ENCODE data around the gene TIMM22.
A peak's percentile ranks its signal among the peaks of the same experiment; 100 is the strongest.
"Not testable (repeated sequence)": the region's sequence is repeated elsewhere in the genome, so short reads cannot be mapped to it uniquely, and the experiment has no call there.

The TIMM22 gene

DNA sequence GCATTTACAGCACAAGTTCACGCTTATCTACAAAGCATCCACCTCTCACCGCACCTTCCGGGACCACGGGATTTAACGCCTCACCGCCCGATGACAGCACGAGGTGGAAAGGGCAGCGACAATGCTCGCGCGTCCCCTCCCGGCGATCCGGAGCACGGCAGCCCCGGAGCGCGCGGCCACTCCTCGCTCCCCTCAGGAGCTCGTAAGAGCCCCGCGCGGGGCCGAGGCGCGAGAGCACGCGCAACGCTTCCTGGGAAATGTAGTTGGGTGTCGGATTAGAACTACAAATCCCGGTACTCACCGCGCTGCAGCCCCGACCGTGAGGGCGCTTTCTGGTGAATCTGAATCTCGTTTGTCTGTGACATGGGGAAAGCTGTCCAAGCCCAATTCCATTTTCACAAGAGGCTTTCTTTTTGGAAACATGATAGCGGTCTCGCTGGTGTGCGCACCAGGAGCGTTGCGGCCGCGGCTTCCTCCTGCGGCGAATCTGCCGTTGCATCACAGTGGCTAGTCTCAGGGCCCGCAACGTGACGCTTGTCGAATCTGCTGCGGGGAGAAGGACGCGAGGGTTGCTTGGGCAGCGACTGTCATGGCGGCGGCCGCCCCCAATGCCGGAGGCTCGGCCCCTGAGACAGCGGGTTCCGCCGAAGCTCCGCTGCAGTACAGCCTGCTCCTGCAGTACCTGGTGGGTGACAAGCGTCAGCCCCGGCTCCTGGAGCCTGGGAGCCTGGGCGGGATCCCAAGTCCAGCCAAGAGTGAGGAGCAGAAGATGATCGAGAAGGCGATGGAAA lies at the start of gene TIMM22:
TIMM22 (plus strand) TSS at position 576 of the 791 bp plus-strand sequence; CDS start at position 590, 14 bp downstream.
- peak; percentile 94 for DNase-seq

DNA sequence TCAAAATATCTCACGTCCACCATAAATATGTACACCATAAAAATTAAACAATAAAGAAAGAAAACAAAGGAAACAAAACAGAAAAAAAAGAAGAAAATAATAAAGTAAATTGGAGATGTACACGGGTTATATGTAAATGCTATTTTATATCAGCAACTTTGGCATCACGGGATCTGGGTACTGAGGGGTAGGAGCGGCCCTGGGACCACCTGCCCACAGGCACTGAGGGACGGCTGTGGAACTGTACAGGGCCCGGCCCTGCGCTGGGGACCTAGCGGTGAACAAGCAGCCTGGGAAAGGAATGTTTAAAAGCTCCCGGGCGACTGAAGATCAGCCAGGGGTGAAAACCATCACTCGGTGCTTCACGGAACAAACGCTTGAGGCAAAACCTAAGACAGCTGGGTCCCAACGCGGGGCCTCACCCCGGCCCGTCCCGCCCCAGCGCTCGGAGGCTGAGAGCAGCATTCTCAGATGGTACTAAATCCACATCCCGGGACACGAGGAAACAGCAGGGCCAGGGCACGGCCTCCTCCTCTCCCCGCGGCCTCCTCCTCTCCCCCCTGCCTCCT lies 48.6 kb upstream of the TIMM22 start:
- no peak for DNase-seq

GRCh38 chr17:949623-950303 lies 47.2 kb upstream of the TIMM22 start:
- DNase-seq = no peak

- no peak for DNase-seq
Observed at GRCh38 chr17:951325-952132, 45.4 kb upstream of the TIMM22 start.

DNA sequence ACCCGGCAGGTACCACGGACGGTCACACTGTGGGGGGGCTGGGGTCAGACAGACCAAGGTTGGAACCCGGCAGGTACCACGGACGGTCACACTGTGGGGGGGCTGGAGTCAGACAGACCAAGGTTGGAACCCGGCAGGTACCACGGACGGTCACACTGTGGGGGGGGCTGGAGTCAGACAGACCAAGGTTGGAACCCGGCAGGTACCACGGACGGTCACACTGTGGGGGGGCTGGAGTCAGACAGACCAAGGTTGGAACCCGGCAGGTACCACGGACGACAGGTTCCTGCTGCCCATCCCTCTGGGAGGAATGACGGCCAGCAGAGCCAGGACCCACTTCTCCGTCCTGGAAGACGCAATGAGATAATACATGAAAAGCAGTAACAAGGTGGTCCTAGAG lies 44.3 kb upstream of the TIMM22 start:
- DNase-seq = not testable (repeated sequence)

- DNase-seq = no peak
Observed at GRCh38 chr17:953767-954166, 43.2 kb upstream of the TIMM22 start.

- no peak for DNase-seq
Observed at GRCh38 chr17:954431-955164, 42.3 kb upstream of the TIMM22 start.

DNA sequence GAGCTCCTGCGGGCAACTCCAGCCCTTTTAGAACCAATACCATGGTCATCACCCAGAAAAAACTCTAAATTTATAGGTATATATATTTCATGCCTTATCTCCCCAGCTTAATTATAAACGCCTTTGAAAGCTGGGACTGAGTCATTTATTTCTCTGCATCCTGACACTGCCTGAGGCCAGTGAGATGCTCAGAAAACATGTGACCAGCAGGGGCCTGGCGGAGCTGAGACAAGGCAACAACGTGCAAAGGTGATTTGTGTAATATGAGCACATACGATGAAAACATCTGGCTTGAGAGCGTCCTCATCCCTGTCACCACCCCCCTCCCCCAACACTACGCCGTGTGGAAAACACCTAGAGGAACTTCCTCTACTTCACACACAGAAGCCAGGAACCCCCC lies 40.0 kb upstream of the TIMM22 start:
- DNase-seq = no peak

GRCh38 chr17:957856-958421 lies 39.0 kb upstream of the TIMM22 start:
- no peak for DNase-seq

- DNase-seq = no peak
Observed at GRCh38 chr17:958712-959451, 38.0 kb upstream of the TIMM22 start.

DNA sequence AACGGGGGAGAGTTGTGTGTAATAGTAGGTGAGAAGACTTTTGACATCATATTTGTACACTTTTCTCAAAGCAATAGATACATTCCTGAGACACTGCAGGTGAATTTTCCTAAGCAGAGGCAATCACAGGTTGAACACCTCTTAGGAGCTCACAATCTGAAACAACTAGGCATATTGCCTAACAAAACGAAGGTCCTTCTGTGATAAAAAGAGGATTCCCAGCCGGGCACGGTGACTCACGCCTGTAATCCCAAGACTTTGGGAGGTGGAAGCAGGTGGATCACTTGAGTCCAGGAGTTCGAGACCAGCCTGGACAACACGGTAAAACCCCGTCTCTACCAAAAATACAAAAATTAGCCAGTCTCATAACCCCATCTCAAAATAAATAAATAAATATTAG lies 34.8 kb upstream of the TIMM22 start:
- no peak for DNase-seq

- DNase-seq = no peak
Observed at GRCh38 chr17:962670-963069, 34.3 kb upstream of the TIMM22 start.

DNA sequence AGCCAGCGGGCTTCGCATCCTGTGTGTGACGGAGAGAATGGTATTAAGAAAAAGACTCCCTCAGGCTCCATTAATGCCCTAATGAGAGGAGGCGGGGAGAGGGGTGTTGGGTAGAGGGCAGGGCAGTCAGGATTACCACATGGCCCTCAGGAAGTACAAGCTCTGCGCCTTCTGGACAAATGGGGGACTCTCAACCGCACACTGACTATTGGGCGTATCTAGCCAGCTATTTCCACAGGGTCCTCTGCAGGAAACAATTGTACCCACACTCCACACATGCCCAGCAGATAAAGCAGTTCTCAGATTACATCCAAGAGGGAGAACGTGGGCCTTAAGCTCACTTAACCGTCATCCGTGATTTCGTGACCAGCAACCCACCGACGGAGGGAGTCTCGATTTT lies 32.1 kb upstream of the TIMM22 start:
- DNase-seq = no peak

DNA sequence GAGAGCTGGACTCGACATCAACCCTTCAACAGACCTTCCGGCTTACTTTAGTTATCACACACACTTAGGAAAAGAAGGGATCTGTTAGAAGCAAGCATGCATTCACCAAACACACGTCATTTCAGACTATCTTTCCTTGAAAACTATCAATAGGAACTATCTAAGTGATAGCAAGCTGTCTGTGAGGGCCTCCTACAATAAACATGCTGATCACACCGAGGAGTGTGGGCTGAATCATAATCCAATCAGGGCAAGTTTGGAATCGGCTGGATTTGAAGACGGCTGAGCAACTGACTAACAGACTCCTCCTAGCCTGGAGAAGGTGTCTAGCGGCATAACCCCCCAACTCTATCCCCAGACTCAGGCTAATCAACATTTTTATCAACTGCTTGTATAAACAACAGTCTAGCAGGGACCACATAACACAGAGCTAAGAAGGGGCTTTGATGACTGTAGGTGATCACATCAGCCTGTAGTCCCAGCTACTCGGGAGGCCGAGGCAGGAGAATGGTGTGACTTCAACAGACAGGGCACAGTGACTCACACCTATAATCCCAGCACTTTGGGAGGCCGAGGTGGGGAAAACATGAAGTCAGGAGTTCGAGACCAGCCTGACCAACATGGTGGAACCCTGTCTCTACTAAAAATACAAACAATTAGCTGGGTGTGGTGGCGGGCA lies 31.5 kb upstream of the TIMM22 start:
- DNase-seq = no peak

DNA sequence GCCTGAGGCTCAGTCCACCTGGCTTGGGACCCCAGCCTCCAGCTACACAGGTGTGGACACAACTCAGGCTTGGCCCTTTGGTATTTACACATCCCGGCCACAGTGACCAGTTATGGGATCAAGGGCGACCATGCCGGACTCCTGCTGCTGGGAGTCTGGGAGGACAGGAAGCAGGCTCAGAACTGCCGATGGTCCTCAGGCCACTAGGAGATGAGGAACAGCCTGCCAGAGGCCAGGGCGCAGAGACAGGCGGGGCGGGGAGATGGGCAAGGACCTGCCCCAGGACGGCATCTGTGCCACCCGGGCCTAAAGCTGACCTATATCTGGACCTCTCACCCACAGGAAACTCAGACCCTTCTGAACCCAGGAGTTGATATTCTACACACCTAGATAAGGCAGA lies 29.8 kb upstream of the TIMM22 start:
- no peak for DNase-seq

DNA sequence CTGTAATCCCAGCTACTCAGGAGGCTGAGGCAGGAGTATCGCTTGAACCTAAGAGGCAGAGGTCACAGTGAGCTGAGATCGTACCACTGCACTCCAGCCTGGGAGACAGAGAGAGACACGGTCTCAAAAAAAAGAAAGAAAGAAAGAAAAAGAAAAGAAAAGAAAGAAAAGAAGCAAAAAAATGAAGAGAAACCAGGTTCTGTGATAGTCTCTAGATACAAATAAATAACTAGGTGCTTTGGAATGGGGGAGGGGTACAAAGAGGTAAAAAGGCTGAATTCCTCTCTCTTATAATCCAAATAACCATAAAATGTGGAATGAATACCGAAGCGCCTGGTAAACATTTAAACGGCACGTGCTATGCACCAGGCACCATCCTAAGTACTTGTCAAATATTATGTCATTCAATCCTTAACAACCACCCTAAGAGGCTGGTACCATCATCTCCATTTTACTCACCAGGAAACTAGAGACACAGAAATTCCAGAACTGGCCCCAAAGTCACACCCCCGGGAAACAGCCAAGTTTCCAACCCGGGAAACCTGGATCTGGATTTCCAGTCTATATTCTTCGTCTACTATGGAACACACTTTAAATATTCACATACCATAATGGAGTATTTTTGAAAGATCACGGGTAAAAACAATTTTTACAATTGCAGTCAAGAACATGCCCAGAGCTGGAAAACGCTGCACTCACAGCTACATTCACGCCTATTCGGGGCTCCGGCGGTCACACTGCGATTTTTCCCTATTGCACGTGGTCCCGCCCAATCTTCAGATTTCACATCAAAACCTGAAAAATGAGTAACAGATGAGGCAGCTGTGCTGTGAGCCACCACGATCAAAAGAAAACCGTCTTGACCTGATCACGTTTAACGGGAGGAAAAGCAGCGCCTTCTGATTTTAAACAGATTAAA lies 27.9 kb upstream of the TIMM22 start:
- no peak for DNase-seq

GRCh38 chr17:969811-970355 lies 27.0 kb upstream of the TIMM22 start:
- DNase-seq = no peak

DNA sequence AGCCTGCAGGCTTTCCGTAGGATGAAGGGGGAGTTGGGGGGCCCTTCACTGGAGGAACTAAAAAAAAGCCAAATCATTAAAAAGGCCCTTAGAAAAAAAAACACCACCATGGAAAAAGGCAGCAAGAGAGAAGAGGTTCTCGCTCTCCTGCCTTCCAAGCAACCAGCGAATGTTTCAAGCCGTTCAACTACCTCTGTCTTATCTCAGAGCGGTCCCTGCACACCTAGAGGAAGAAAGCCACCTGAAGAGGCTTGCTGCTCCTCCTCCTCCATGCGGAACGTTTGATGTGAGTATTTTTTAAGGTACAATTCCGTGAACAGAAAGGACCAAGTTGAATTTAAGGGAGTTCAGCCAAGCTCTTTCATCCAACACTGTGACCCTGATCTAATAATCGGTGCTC lies 26.6 kb upstream of the TIMM22 start:
- DNase-seq = no peak

GRCh38 chr17:971861-972260 lies 25.1 kb upstream of the TIMM22 start:
- DNase-seq = not testable (repeated sequence)
